Endothelial cell of umbilical vein (primary cell): ENCODE data around the gene OCA2. TPM values are rescaled to one million over a fixed set of nuclear protein-coding genes. Genes with fewer than 3 reads are reported as not detected.

ENCODE experiments used
- BruUV-seq: library from RNA; stranded (reverse); fragments of 400-500 nt; replicated peaks from 2 replicates; lab custom pipeline; 2021; lab: Mats Ljungman, UMichigan
- CTCF ChIA-PET: fragments of 300-600, 350-600 bp; sonication (Branson Sonifier 250); formaldehyde crosslinking; loops from one replicate; lab custom pipeline; 2021; ENCODE audit warnings: antibody characterized with exemption, inconsistent platforms; lab: Charles Lee
- POLR2A ChIA-PET: fragments of 300-600, 350-600 bp; sonication (Branson Sonifier 250); formaldehyde crosslinking; loops from one replicate; lab custom pipeline; 2021; ENCODE audit warnings: antibody characterized with exemption, inconsistent platforms; lab: Charles Lee
- DNase-seq: peaks from one replicate; pipeline ENCODE4 v3.0.0-alpha.2; 2011; ENCODE audit warnings: low read depth, low spot score
- FAIRE-seq: peaks from 2 replicates; lab custom pipeline; 2011; peaks lifted over from hg19 to GRCh38; lab: Jason Lieb, UNC
- H2AFZ ChIP-seq: 2 replicates; pipeline ENCODE4 v1.6.0; 2012; ENCODE audit warnings: low read depth, low read length, control low read depth, inconsistent platforms
- H3K27ac ChIP-seq: 2 replicates; pipeline ENCODE4 v1.5.1; 2011; ENCODE audit warnings: low read depth, mild to moderate bottlenecking, control low read depth, low read length, moderate library complexity; ENCODE audit not compliant: insufficient read depth
- H3K27me3 ChIP-seq, 2 experiments: 2 replicates each; pipeline versions ENCODE4 v1.6.0 to v1.6.1; 2011; ENCODE audit warnings: low read length in 2 of 2, mixed read lengths in 1 of 2; ENCODE audit not compliant: control insufficient read depth in 2 of 2, insufficient read depth in 2 of 2
- H3K36me3 ChIP-seq, 2 experiments: 2 replicates in 1 of 2; 3 replicates in 1 of 2; pipeline ENCODE4 v1.5.1; 2011; ENCODE audit warnings: low read length in 2 of 2, mild to moderate bottlenecking in 1 of 2, moderate library complexity in 1 of 2; ENCODE audit not compliant: control insufficient read depth in 2 of 2, insufficient read depth in 2 of 2; ENCODE audit errors: extremely low read depth in 1 of 2
- H3K4me1 ChIP-seq: 3 replicates; pipeline ENCODE4 v1.5.1; 2011; ENCODE audit warnings: mild to moderate bottlenecking, low read length; ENCODE audit not compliant: control insufficient read depth, insufficient read depth; ENCODE audit errors: extremely low read depth
- H3K4me2 ChIP-seq: 2 replicates; pipeline ENCODE4 v1.6.1; 2011; ENCODE audit warnings: low read length, control low read depth, mixed read lengths; ENCODE audit not compliant: insufficient read depth
- H3K4me3 ChIP-seq, 3 experiments: fragments of 200-600 bp in 1 of 3; sonication (generic), shearing (Covaris generic) in 1 of 3; replicated peaks in 1 of 3; 2 replicates each; pipeline ENCODE4 v1.5.1; 2011 to 2016; ENCODE audit warnings: control low read depth in 3 of 3, low read length in 3 of 3, mild to moderate bottlenecking in 2 of 3, inconsistent platforms in 1 of 3, low read depth in 1 of 3, moderate library complexity in 1 of 3; ENCODE audit not compliant: insufficient read depth in 1 of 3
- H3K79me2 ChIP-seq: 2 replicates; pipeline ENCODE4 v1.6.0; 2012; ENCODE audit warnings: low read length, inconsistent platforms; ENCODE audit not compliant: control insufficient read depth, insufficient read depth
- H3K9ac ChIP-seq: replicated peaks from 2 replicates; pipeline ENCODE3; 2011; ENCODE audit warnings: low read length, control low read depth; ENCODE audit not compliant: insufficient read depth; ENCODE audit errors: extremely low read depth
- H3K9me1 ChIP-seq: replicated peaks from 3 replicates; pipeline ENCODE4 v1.6.0; 2011; ENCODE audit warnings: mild to moderate bottlenecking, low read length; ENCODE audit not compliant: control insufficient read depth, insufficient read depth; ENCODE audit errors: extremely low read depth
- H3K9me3 ChIP-seq: replicated peaks from 2 replicates; pipeline ENCODE4 v1.5.1; 2012; ENCODE audit warnings: low read length, inconsistent platforms; ENCODE audit not compliant: control insufficient read depth, insufficient read depth
- H4K20me1 ChIP-seq: replicated peaks from 2 replicates; pipeline ENCODE3; 2011; ENCODE audit warnings: mild to moderate bottlenecking, low read length; ENCODE audit not compliant: control insufficient read depth, insufficient read depth; ENCODE audit errors: extremely low read depth
- CTCF ChIP-seq, 2 donors: IDR thresholded peaks; 1 replicate in 1 of 2; 2 replicates in 1 of 2; pipeline ENCODE4 v1.5.1; 2011; ENCODE audit warnings: low read length in 2 of 2, mild to moderate bottlenecking in 2 of 2, moderate library complexity in 2 of 2, control low read depth in 1 of 2, inconsistent platforms in 1 of 2, low read depth in 1 of 2; ENCODE audit not compliant: insufficient read depth in 1 of 2; ENCODE audit errors: extremely low read depth in 1 of 2
- EZH2 ChIP-seq: IDR thresholded peaks from 2 replicates; pipeline ENCODE4 v1.6.1; 2012; ENCODE audit warnings: borderline replicate concordance, low read depth, mild to moderate bottlenecking, moderate library complexity, low read length, inconsistent platforms; ENCODE audit not compliant: severe bottlenecking
- FOS ChIP-seq: IDR thresholded peaks from 2 replicates; pipeline ENCODE4 v1.6.1; 2011; ENCODE audit warnings: mild to moderate bottlenecking, low read length, moderate library complexity, borderline replicate concordance; ENCODE audit not compliant: insufficient read depth
- GATA2 ChIP-seq: IDR thresholded peaks from 2 replicates; pipeline ENCODE4 v1.7.0; 2011; ENCODE audit warnings: low read depth, mild to moderate bottlenecking, moderate library complexity, mixed read lengths, low read length; ENCODE audit not compliant: insufficient read length, insufficient read depth
- JUN ChIP-seq: IDR thresholded peaks from 2 replicates; pipeline ENCODE4 v1.6.1; 2011; ENCODE audit warnings: borderline replicate concordance, low read depth; ENCODE audit not compliant: insufficient read length, insufficient read depth
- MAX ChIP-seq: IDR thresholded peaks from 2 replicates; pipeline ENCODE4 v1.6.1; 2011; ENCODE audit not compliant: insufficient read depth, insufficient read length
- MYC ChIP-seq: IDR thresholded peaks from one replicate; pipeline ENCODE4 v1.6.1; 2011; ENCODE audit warnings: mild to moderate bottlenecking, low read depth, low read length
- POLR2A ChIP-seq: IDR thresholded peaks from 2 replicates; pipeline ENCODE4 v1.6.1; 2012; ENCODE audit warnings: low read depth, mild to moderate bottlenecking, control low read depth, low read length
- POLR2AphosphoS5 ChIP-seq: IDR thresholded peaks from 2 replicates; pipeline ENCODE4 v1.6.1; 2012; ENCODE audit warnings: low read depth, mild to moderate bottlenecking, control low read depth, low read length, moderate library complexity; ENCODE audit not compliant: insufficient read depth
- dilution Hi-C: fragments of 300-500 bp; cut with MboI; formaldehyde crosslinking; loops from one replicate; pipeline ENCODE4 v1.15.0; 2019; ENCODE audit warnings: low sequenced_read_pairs; ENCODE audit not compliant: extremely low pct_ligation_motif_present
- intact Hi-C: fragments of 100-400 bp; cut with micrococcal nuclease; formaldehyde crosslinking; loops from one replicate; pipeline ENCODE4 v1.10.0; 2022
- polyA plus RNA-seq, 4 experiments: library from polyadenylated mRNA; depleted of rRNA in 3 of 4; stranded (reverse) in 3 of 4; unstranded in 1 of 4; fragments of >200 nt; gene quantifications; 2 replicates each; pipeline versions ENCODE4 v1.2.1 to v1.2.3, GENCODE V29; 2011 to 2012; ENCODE audit warnings: missing spikeins in 1 of 4
- total RNA-seq: library from RNA; stranded (reverse); gene quantifications from 2 replicates; pipeline ENCODE4 v1.2.3, GENCODE V29; 2021

OCA2 gene
- total and polyA plus RNA-seq, 2 donors (not counting 3 experiments of a cell fraction or from before 2014, with no cell fraction given): not detected

GRCh38 chr15:27885201-27885600, 213.9 kb downstream of the OCA2 start:
- dilution Hi-C loops (no loop called here), intact Hi-C loops (no loop called here)
- BruUV-seq: no TSS peak
- no peak for TF ChIP-seq CTCF (IDR thresholded peaks at IDR 0.05; ENCODE audit: extremely low read depth in 1 of 2, insufficient read depth in 1 of 2, low read depth in 1 of 2, low read length in 2 of 2)
- TF ChIP-seq MAX: no peak
- TF ChIP-seq GATA2: no peak
- no peak for TF ChIP-seq POLR2A
- TF ChIP-seq POLR2AphosphoS5: no peak
- TF ChIP-seq JUN: no peak
- TF ChIP-seq FOS: no peak
- TF ChIP-seq MYC: no peak
- no peak for TF ChIP-seq EZH2
- no peaks in the 10 kb centered on the region for H4K20me1 ChIP-seq
- DNase-seq: no peak
- H3K4me1 ChIP-seq: no peaks in the 10 kb centered on the region
- no peaks in the 10 kb centered on the region for H3K36me3 ChIP-seq
- H3K4me2 ChIP-seq: no peak overlapping the region
- ChIA-PET CTCF (no interaction called here), POLR2A (no interaction called here)
- H3K79me2 ChIP-seq: no peaks in the 10 kb centered on the region
- no peaks in the 10 kb centered on the region for H3K9me1 ChIP-seq
- H3K9ac ChIP-seq: no peak overlapping the region
- no peak overlapping the region for H3K27ac ChIP-seq
- H3K4me3 ChIP-seq: no peak overlapping the region
- FAIRE-seq: no peak
- H3K9me3 ChIP-seq: peaks cover 2% of the 10 kb centered on the region
- no peaks in the 10 kb centered on the region for H3K27me3 ChIP-seq
- no peak overlapping the region for H2AFZ ChIP-seq
